K562 (cell line): Measurements from ENCODE around the gene GATA2. TPM values are rescaled to one million over a fixed set of nuclear protein-coding genes. Genes with fewer than 3 reads are reported as not detected.

Source experiments
- ATAC-seq: fragments of 200-7000 bp; cut with Tn5 transposase; 3 replicates; pipeline ENCODE4 v1.9.1; 2020; ENCODE audit warnings: moderate library complexity
- BruUV-seq: library from RNA; stranded (reverse); fragments of 400-500 nt; replicated peaks from 2 replicates; lab custom pipeline; 2021; lab: Mats Ljungman, UMichigan
- CTCF ChIA-PET: fragments of 300-600 bp; formaldehyde crosslinking; extraction: SDS; loops from one replicate; lab custom pipeline; 2021; ENCODE audit warnings: low intra/inter-chr PET ratio; lab: Yijun Ruan, JAX
- POLR2A ChIA-PET: fragments of 300-600, 350-650 bp; sonication (Branson Sonifier 250); formaldehyde crosslinking; extraction: SDS; loops from one replicate; lab custom pipeline; 2021; ENCODE audit warnings: antibody characterized with exemption, inconsistent platforms; lab: Yijun Ruan, JAX
- DNase-seq, 4 experiments: peaks; one replicate each; pipeline versions ENCODE4 v3.0.0 to v3.0.0-alpha.2; 2011 to 2018; ENCODE audit warnings: low spot score in 3 of 4, mixed read lengths in 3 of 4; ENCODE audit errors: extremely low read depth in 1 of 4
- FAIRE-seq: peaks from 2 replicates; lab custom pipeline; 2011; peaks lifted over from hg19 to GRCh38; lab: Jason Lieb, UNC
- H2AFZ ChIP-seq: 2 replicates; pipeline ENCODE4 v1.6.0; 2011; ENCODE audit warnings: low read depth, low read length, control low read depth, inconsistent platforms
- H3K27ac ChIP-seq: fragments of 200-600 bp; 3 replicates; pipeline ENCODE4 v1.8.0; 2011; ENCODE audit warnings: low read depth, mild to moderate bottlenecking, control low read depth, inconsistent platforms, low read length, moderate library complexity, mixed read lengths; ENCODE audit errors: extremely low read depth
- H3K27me3 ChIP-seq, 2 experiments: fragments of 300-600 bp in 1 of 2; 2 replicates in 1 of 2; 3 replicates in 1 of 2; pipeline versions ENCODE4 v1.6.0 to v1.8.0; 2011; ENCODE audit warnings: inconsistent platforms in 2 of 2, low read length in 2 of 2, mild to moderate bottlenecking in 1 of 2, mixed read lengths in 1 of 2, moderate library complexity in 1 of 2; ENCODE audit not compliant: control insufficient read depth in 2 of 2, insufficient read depth in 2 of 2
- H3K36me3 ChIP-seq: fragments of 300-600 bp; 3 replicates; pipeline ENCODE4 v1.8.0; 2011; ENCODE audit warnings: mild to moderate bottlenecking, low read length, inconsistent platforms; ENCODE audit not compliant: control insufficient read depth, insufficient read depth
- H3K4me1 ChIP-seq, 2 experiments: fragments of 200-600 bp in 1 of 2; replicated peaks in 1 of 2; 2 replicates in 1 of 2; 3 replicates in 1 of 2; pipeline versions ENCODE4 v1.5.1 to v1.8.0; 2011; ENCODE audit warnings: inconsistent platforms in 2 of 2, low read length in 2 of 2, mild to moderate bottlenecking in 1 of 2, mixed read lengths in 1 of 2, moderate library complexity in 1 of 2; ENCODE audit not compliant: control insufficient read depth in 2 of 2, insufficient read depth in 2 of 2
- H3K4me2 ChIP-seq: 2 replicates; pipeline ENCODE4 v1.6.1; 2011; ENCODE audit warnings: low read length, control low read depth, inconsistent platforms, mixed read lengths; ENCODE audit not compliant: insufficient read depth
- H3K4me3 ChIP-seq: fragments of 200-600 bp; sonication (generic), shearing (Covaris generic); 2 replicates; pipeline ENCODE4 v1.5.1; 2016; ENCODE audit warnings: control low read depth, inconsistent platforms
- H3K79me2 ChIP-seq: fragments of 200-600 bp; 3 replicates; pipeline ENCODE4 v1.8.0; 2011; ENCODE audit warnings: low read length, inconsistent platforms; ENCODE audit not compliant: control insufficient read depth, insufficient read depth
- H3K9ac ChIP-seq, 2 experiments: 2 replicates each; pipeline versions ENCODE4 v1.6.0 to v1.6.1; 2011; ENCODE audit warnings: low read depth in 2 of 2, low read length in 2 of 2, control low read depth in 1 of 2, inconsistent platforms in 1 of 2, mild to moderate bottlenecking in 1 of 2, mixed read lengths in 1 of 2; ENCODE audit not compliant: insufficient read depth in 1 of 2
- H3K9me1 ChIP-seq: one replicate; pipeline ENCODE4 v1.6.0; 2011; ENCODE audit warnings: inconsistent platforms, mild to moderate bottlenecking, low read length, moderate library complexity; ENCODE audit not compliant: control insufficient read depth, insufficient read depth
- H3K9me3 ChIP-seq: replicated peaks from 2 replicates; pipeline ENCODE4 v1.5.1; 2011; ENCODE audit warnings: low read depth, low read length, inconsistent platforms; ENCODE audit not compliant: control insufficient read depth, insufficient read depth
- H4K20me1 ChIP-seq: replicated peaks from 2 replicates; pipeline ENCODE4 v1.6.1; 2011; ENCODE audit warnings: low read length, inconsistent platforms, mixed read lengths; ENCODE audit not compliant: control insufficient read depth, insufficient read depth
- CXXC5 ChIP-seq: fragments of 250-450 bp; sonication (Bioruptor Pico); IDR thresholded peaks from 2 replicates; pipeline ENCODE4 v1.8.0; 2022; ENCODE audit warnings: inconsistent platforms, mild to moderate bottlenecking, moderate library complexity
- FOXJ2 ChIP-seq: fragments of 200-800 bp; sonication (Bioruptor generic); IDR thresholded peaks from 2 replicates; pipeline ENCODE4 v1.6.1; 2016; ENCODE audit warnings: missing genetic modification characterization, missing compliant biosample characterization
- FUS ChIP-seq: fragments of 200-400 bp; formaldehyde crosslinking; optimal IDR thresholded peaks from 2 replicates; pipeline ENCODE3; 2017; ENCODE audit warnings: low read depth, low read length
- HMGN3 ChIP-seq: IDR thresholded peaks from 2 replicates; pipeline ENCODE4 v1.6.1; 2011; ENCODE audit warnings: borderline replicate concordance, low read depth, mild to moderate bottlenecking, mixed read lengths, low read length; ENCODE audit not compliant: insufficient read length; ENCODE audit errors: extremely low read depth
- HOXB6 ChIP-seq: fragments of 250-450 bp; sonication (Bioruptor Pico); IDR thresholded peaks from 2 replicates; pipeline ENCODE4 v1.5.1; 2022; ENCODE audit warnings: mild to moderate bottlenecking, borderline replicate concordance
- MCM2 ChIP-seq: fragments of 450-650 bp; IDR thresholded peaks from 2 replicates; pipeline ENCODE4 v1.6.1; 2017; ENCODE audit warnings: low read depth, mild to moderate bottlenecking
- MTA1 ChIP-seq: fragments of 450-650 bp; IDR thresholded peaks from 2 replicates; pipeline ENCODE4 v1.6.1; 2017; ENCODE audit warnings: borderline replicate concordance
- MTA2 ChIP-seq: fragments of 450-650 bp; IDR thresholded peaks from 2 replicates; pipeline ENCODE4 v1.6.1; 2016; ENCODE audit warnings: low read depth
- NR2C1 ChIP-seq, 2 experiments: fragments of 450-650 bp; IDR thresholded peaks; 2 replicates each; pipeline ENCODE4 v1.6.1; 2017; ENCODE audit warnings: mild to moderate bottlenecking in 2 of 2, antibody characterized with exemption in 1 of 2, inconsistent platforms in 1 of 2, missing compliant biosample characterization in 1 of 2, missing genetic modification characterization in 1 of 2
- PML ChIP-seq: IDR thresholded peaks from 2 replicates; pipeline ENCODE4 v1.6.1; 2012; ENCODE audit warnings: low read length, inconsistent platforms
- POLR2AphosphoS2 ChIP-seq: IDR thresholded peaks from 2 replicates; pipeline ENCODE4 v1.6.1; 2012; ENCODE audit warnings: low read length, improper control_type of control experiment
- POLR2H ChIP-seq: IDR thresholded peaks from 2 replicates; pipeline ENCODE4 v1.6.1; 2016; ENCODE audit warnings: missing genetic modification characterization, low read depth, mild to moderate bottlenecking, control low read depth, missing compliant biosample characterization, moderate library complexity
- SOX6 ChIP-seq: fragments of 450-650 bp; IDR thresholded peaks from 2 replicates; pipeline ENCODE4 v1.6.1; 2014; ENCODE audit warnings: mild to moderate bottlenecking
- THAP12 ChIP-seq: fragments of 250-450 bp; sonication (Bioruptor Pico); IDR thresholded peaks from 2 replicates; pipeline ENCODE4 v1.9.0; 2021; ENCODE audit warnings: mild to moderate bottlenecking, inconsistent platforms
- WGBS: fragments of 100-300 bp; shearing (Covaris generic); methylation state at CpG from one replicate; pipeline ENCODE4 v1.1.6; 2016; ENCODE audit warnings: low coverage, mixed read lengths; ENCODE audit not compliant: insufficient coverage; ENCODE audit errors: missing lambda C conversion rate; 5-methylcytosine and 5-hydroxymethylcytosine counted together
- in situ Hi-C: fragments of 300-500 bp; cut with MboI; formaldehyde crosslinking; loops from 4 replicates; pipeline ENCODE4 v1.15.0; 2018; ENCODE audit warnings: inconsistent platforms, mixed read lengths
- intact Hi-C: fragments of 100-400 bp; cut with micrococcal nuclease; formaldehyde crosslinking; loops from 2 replicates; pipeline ENCODE4 v1.14.2; 2022
- polyA plus RNA-seq, 8 experiments: library from polyadenylated mRNA; depleted of rRNA in 4 of 8; stranded (reverse) in 5 of 8; unstranded in 3 of 8; fragments of >200 nt; fragmentation: Nextera tagmentation in 2 of 8; fragmentation: Illumina TruSeq in 1 of 8; extraction: Ambion mirVana in 2 of 8; extraction: Trizol in 1 of 8; gene quantifications; 2 replicates each; pipeline versions ENCODE4 v1.2.1 to v1.2.3, GENCODE V29; 2011 to 2014; ENCODE audit warnings: inconsistent platforms in 1 of 8, missing spikeins in 1 of 8
- total RNA-seq, 7 experiments: library from RNA; depleted of rRNA in 6 of 7; stranded (reverse); fragments of >200 nt in 6 of 7; fragmentation: Illumina TruSeq in 2 of 7; extraction: Trizol in 2 of 7; gene quantifications; 2 replicates each; pipeline versions ENCODE4 v1.2.1 to v1.2.3, GENCODE V29; 2011 to 2021; ENCODE audit warnings: low replicate concordance in 1 of 7
- TF ChIP-seq, protein P1 (sequence below): IDR thresholded peaks from 2 replicates; pipeline ENCODE4 v1.6.1; 2016; ENCODE audit warnings: missing genetic modification characterization, missing compliant biosample characterization
- TF ChIP-seq, protein P2 (sequence below): fragments of 250-450 bp; sonication (Bioruptor Pico); IDR thresholded peaks from 2 replicates; pipeline ENCODE4 v1.8.0; 2022; ENCODE audit warnings: moderate library complexity, mild to moderate bottlenecking, inconsistent platforms

The GATA2 gene
- total and polyA plus RNA-seq, 9 of the 15 experiments (the other 6 are each of a cell fraction or from before 2014, with no cell fraction given): 8.5 to 218 (median 50.8) TPM

DNA sequence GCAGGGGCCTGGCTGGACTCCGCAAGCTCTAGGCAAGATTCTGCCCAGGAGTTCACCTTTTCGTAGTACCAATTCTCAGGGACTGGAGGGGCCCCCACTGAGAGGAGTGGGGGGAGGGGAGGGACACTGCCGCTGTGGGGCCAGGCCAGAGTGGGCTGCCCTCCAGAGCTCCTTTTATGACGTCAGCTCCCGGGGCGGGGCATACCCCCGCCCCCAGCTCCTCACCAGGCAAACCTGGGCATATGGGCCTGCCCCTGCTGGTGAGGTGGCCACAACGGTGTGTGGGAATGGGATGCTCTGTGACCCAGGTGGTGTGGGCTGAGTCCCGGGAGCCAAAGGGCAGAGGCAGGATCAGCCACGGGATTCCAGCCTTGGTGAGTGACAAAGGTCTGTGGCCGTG, 29.6 kb downstream of the GATA2 start (continued):
- TF ChIP-seq THAP12 (CRISPR knock-in tag) (no peak), CXXC5 (CRISPR knock-in tag) (no peak), MTA2 (no peak), MCM2 (no peak), SOX6 (no peak), PML (no peak)
- TF ChIP-seq, protein P1, sequence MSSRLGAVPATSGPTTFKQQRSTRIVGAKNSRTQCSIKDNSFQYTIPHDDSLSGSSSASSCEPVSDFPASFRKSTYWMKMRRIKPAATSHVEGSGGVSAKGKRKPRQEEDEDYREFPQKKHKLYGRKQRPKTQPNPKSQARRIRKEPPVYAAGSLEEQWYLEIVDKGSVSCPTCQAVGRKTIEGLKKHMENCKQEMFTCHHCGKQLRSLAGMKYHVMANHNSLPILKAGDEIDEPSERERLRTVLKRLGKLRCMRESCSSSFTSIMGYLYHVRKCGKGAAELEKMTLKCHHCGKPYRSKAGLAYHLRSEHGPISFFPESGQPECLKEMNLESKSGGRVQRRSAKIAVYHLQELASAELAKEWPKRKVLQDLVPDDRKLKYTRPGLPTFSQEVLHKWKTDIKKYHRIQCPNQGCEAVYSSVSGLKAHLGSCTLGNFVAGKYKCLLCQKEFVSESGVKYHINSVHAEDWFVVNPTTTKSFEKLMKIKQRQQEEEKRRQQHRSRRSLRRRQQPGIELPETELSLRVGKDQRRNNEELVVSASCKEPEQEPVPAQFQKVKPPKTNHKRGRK (tag): no peak

DNA sequence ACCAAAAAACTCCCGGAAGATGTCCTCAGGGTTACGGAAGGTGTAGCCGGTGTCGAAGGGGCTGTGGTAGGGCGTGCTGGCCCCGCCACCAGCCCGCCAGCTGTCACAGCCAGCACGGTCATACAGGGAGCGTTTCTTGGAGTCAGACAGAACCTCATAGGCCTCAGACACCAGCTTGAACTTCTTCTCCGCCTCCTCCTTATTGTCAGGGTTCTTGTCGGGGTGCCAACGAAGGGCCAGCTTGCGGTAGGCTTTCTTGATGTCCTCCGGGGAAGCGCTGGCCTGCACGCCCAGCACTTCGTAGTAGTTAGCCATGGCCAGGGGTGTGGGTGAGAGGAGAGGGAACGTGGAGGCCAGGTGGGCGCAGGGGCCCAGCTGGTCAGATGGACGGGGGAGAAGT, 30.1 kb downstream of the GATA2 start:
- no peak overlapping the region for H3K27ac ChIP-seq
- no peaks in the 10 kb centered on the region for H3K36me3 ChIP-seq
- H3K4me1 ChIP-seq: peaks cover 3 to 31% of the 10 kb centered on the region in 2 experiments; a peak in 4 of 5 replicates
- no peak overlapping the region for H3K4me3 ChIP-seq
- H3K9ac ChIP-seq: no peak overlapping the region; a peak in 1 of 4 replicates
- H3K27me3 ChIP-seq: peaks cover 4 to 21% of the 10 kb centered on the region in 2 experiments; a peak in 4 of 5 replicates
- intact Hi-C loops: no loop called here
- in situ Hi-C loops: no loop called here
- CTCF ChIA-PET: no interaction called here
- no peaks in the 10 kb centered on the region for H3K9me1 ChIP-seq
- no peak for FAIRE-seq
- no peak overlapping the region for H3K4me2 ChIP-seq
- BruUV-seq: no TSS peak
- no peak for ATAC-seq
- no peak overlapping the region for H2AFZ ChIP-seq
- WGBS: 86% methylated on average over 12 of the region's 20 CpGs
- no peaks in the 10 kb centered on the region for H3K9me3 ChIP-seq
- no peaks in the 10 kb centered on the region for H3K79me2 ChIP-seq
- no peaks in the 10 kb centered on the region for H4K20me1 ChIP-seq
- POLR2A ChIA-PET: interaction anchor here (0.8 to 2.8 kb wide), 3 partner anchors 9 to 17 kb away, joined by 3 to 20 read pairs (median 4); no protein-coding TSS in a partner anchor
- DNase-seq: no peak
- TF ChIP-seq NR2C1 (IDR thresholded peaks at IDR 0.05): no peak
- TF ChIP-seq NR2C1 (tag; IDR thresholded peaks at IDR 0.05): no peak
- TF ChIP-seq FUS: no peak
- TF ChIP-seq HOXB6: no peak
- TF ChIP-seq, protein P2, sequence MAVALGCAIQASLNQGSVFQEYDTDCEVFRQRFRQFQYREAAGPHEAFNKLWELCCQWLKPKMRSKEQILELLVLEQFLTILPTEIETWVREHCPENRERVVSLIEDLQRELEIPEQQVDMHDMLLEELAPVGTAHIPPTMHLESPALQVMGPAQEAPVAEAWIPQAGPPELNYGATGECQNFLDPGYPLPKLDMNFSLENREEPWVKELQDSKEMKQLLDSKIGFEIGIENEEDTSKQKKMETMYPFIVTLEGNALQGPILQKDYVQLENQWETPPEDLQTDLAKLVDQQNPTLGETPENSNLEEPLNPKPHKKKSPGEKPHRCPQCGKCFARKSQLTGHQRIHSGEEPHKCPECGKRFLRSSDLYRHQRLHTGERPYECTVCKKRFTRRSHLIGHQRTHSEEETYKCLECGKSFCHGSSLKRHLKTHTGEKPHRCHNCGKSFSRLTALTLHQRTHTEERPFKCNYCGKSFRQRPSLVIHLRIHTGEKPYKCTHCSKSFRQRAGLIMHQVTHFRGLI (CRISPR knock-in tag): no peak
- no peak for TF ChIP-seq FOXJ2
- TF ChIP-seq CXXC5 (CRISPR knock-in tag): no peak
- no peak for TF ChIP-seq POLR2H
- TF ChIP-seq HMGN3: no peak
- no peak for TF ChIP-seq MTA1
- TF ChIP-seq POLR2AphosphoS2: no peak
